ENCODE data around the gene PAX3. TPM values are rescaled to one million over a fixed set of nuclear protein-coding genes. Genes with fewer than 3 reads are reported as not detected.

PAX3 gene
- total RNA-seq, 4 donors from 2014 or later = 6.1 to 13.8 (median 10.2) TPM

DNA sequence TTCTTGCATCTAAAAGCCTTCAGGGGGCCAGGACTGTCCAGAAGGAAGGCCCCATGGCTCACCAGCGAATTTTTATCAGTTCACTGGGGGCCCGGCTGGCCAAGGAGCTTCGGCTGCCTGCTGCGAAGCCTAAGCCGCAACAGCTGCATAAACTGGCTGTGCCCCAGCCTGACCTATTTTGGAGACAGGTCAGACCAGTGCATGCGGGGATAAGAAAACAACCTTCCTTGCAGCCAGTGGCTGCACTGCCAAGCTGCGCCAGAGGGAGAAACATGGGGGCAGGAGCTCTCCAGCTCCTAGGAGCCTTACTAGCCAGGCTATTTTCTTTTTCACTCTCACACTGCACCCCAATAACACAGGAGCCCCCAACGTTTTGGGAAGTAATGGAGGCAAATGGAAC is 15.2 kb downstream of the PAX3 start:
- TF ChIP-seq POLR2AphosphoS5 (IDR thresholded peaks at IDR 0.05) (no peak), EP300 (IDR thresholded peaks at IDR 0.05) (no peak), POLR2A (IDR thresholded peaks at IDR 0.05) (no peak)
- TF ChIP-seq, protein P1, sequence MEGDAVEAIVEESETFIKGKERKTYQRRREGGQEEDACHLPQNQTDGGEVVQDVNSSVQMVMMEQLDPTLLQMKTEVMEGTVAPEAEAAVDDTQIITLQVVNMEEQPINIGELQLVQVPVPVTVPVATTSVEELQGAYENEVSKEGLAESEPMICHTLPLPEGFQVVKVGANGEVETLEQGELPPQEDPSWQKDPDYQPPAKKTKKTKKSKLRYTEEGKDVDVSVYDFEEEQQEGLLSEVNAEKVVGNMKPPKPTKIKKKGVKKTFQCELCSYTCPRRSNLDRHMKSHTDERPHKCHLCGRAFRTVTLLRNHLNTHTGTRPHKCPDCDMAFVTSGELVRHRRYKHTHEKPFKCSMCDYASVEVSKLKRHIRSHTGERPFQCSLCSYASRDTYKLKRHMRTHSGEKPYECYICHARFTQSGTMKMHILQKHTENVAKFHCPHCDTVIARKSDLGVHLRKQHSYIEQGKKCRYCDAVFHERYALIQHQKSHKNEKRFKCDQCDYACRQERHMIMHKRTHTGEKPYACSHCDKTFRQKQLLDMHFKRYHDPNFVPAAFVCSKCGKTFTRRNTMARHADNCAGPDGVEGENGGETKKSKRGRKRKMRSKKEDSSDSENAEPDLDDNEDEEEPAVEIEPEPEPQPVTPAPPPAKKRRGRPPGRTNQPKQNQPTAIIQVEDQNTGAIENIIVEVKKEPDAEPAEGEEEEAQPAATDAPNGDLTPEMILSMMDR (IDR thresholded peaks at IDR 0.05) = no peak
- Histone ChIP-seq H3K27me3 (peaks cover 71% of the 10 kb centered on the region), H3K9me3 (no peaks in the 10 kb centered on the region), H3K27ac (no peak overlapping the region), H3K4me1 (no peaks in the 10 kb centered on the region), H3K4me3 (no peak overlapping the region), H3K36me3 (no peaks in the 10 kb centered on the region)
- DNase-seq (ENCODE audit: low spot score in 2 of 2) = no peak
- 46% methylated on average over 8 of the region's 8 CpGs for WGBS

GRCh38 chr2:222281506-222281905 is 17.3 kb downstream of the PAX3 start:
- DNase-seq (ENCODE audit: low spot score in 2 of 2) = no peak
- Histone ChIP-seq H3K4me3 (no peak overlapping the region), H3K9me3 (no peaks in the 10 kb centered on the region), H3K27me3 (peaks cover 69% of the 10 kb centered on the region), H3K4me1 (no peaks in the 10 kb centered on the region), H3K27ac (no peak overlapping the region), H3K36me3 (no peaks in the 10 kb centered on the region)
- TF ChIP-seq EP300 (IDR thresholded peaks at IDR 0.05) = no peak
- TF ChIP-seq POLR2AphosphoS5 (IDR thresholded peaks at IDR 0.05) = no peak
- TF ChIP-seq, protein P1 (IDR thresholded peaks at IDR 0.05) = no peak
- TF ChIP-seq POLR2A (IDR thresholded peaks at IDR 0.05) = no peak

GRCh38 chr2:222280795-222281194 is 18.0 kb downstream of the PAX3 start:
- H3K4me1 ChIP-seq = no peaks in the 10 kb centered on the region
- TF ChIP-seq EP300 (IDR thresholded peaks at IDR 0.05) = no peak
- no peak for TF ChIP-seq POLR2AphosphoS5 (IDR thresholded peaks at IDR 0.05)
- TF ChIP-seq POLR2A (IDR thresholded peaks at IDR 0.05) = no peak
- TF ChIP-seq, protein P1 (IDR thresholded peaks at IDR 0.05) = no peak
- H3K9me3 ChIP-seq = no peaks in the 10 kb centered on the region
- H3K36me3 ChIP-seq = no peaks in the 10 kb centered on the region
- H3K4me3 ChIP-seq = no peak overlapping the region
- WGBS = 57% methylated on average over 5 of the region's 5 CpGs
- H3K27ac ChIP-seq = no peak overlapping the region
- no peak for DNase-seq (ENCODE audit: low spot score in 2 of 2)
- H3K27me3 ChIP-seq = peaks cover 69% of the 10 kb centered on the region

GRCh38 chr2:222272446-222273015 is 26.3 kb downstream of the PAX3 start:
- WGBS = 35% methylated on average over 4 of the region's 4 CpGs
- Histone ChIP-seq H3K4me3 (no peak overlapping the region), H3K27me3 (peaks cover 54% of the 10 kb centered on the region)

GRCh38 chr2:222271854-222272253 is 26.9 kb downstream of the PAX3 start:
- DNase-seq (ENCODE audit: low spot score in 2 of 2) = no peak
- H3K27me3 ChIP-seq = peaks cover 51% of the 10 kb centered on the region
- WGBS = 70% methylated on average over 5 of the region's 5 CpGs
- no peak overlapping the region for H3K27ac ChIP-seq
- TF ChIP-seq POLR2AphosphoS5 (IDR thresholded peaks at IDR 0.05) (no peak), POLR2A (IDR thresholded peaks at IDR 0.05) (no peak), EP300 (IDR thresholded peaks at IDR 0.05) (no peak)
- TF ChIP-seq, protein P1 (IDR thresholded peaks at IDR 0.05) = no peak
- H3K4me3 ChIP-seq = no peak overlapping the region
- H3K36me3 ChIP-seq = no peaks in the 10 kb centered on the region
- no peaks in the 10 kb centered on the region for H3K9me3 ChIP-seq
- H3K4me1 ChIP-seq = no peaks in the 10 kb centered on the region

More at GRCh38 chr2:222272446-222273015, 26.3 kb downstream of the PAX3 start:
- DNase-seq (ENCODE audit: low spot score in 2 of 2) = no peak
- H3K4me1 ChIP-seq = no peaks in the 10 kb centered on the region
- H3K36me3 ChIP-seq = no peaks in the 10 kb centered on the region
- H3K9me3 ChIP-seq = no peaks in the 10 kb centered on the region
- no peak overlapping the region for H3K27ac ChIP-seq
- TF ChIP-seq, protein P1 (IDR thresholded peaks at IDR 0.05) = no peak
- TF ChIP-seq POLR2A (IDR thresholded peaks at IDR 0.05) = no peak
- TF ChIP-seq POLR2AphosphoS5 (IDR thresholded peaks at IDR 0.05) = no peak
- no peak for TF ChIP-seq EP300 (IDR thresholded peaks at IDR 0.05)

All from suprapubic skin (tissue), 4 donors.